ENCODE measurements around the gene SLIT3.
"Not testable (repeated sequence)": the region's sequence is repeated elsewhere in the genome, so short reads cannot be mapped to it uniquely, and the experiment has no call there.

The SLIT3 gene

GRCh38 chr5:169116961-169117461 lies 183.9 kb downstream of the SLIT3 start:
- Histone ChIP-seq H3K36me3 (ENCODE audit: control insufficient read depth in 1 of 2, insufficient read depth in 2 of 2, low read length in 2 of 2) (no peaks in the 10 kb centered on the region), H3K4me1 (ENCODE audit: control insufficient read depth in 1 of 2, insufficient read depth in 2 of 2, low read length in 2 of 2) (no peaks in the 10 kb centered on the region), H3K27ac (ENCODE audit: low read length) (no peak overlapping the region), H3K9me3 (ENCODE audit: control insufficient read depth in 1 of 2, low read length in 2 of 2) (no peaks in the 10 kb centered on the region), H3K27me3 (ENCODE audit: low read depth, low read length) (no peaks in the 10 kb centered on the region), H3K4me3 (ENCODE audit: low read depth in 1 of 2, low read length in 2 of 2) (no peak overlapping the region)

- Histone ChIP-seq H3K36me3 (ENCODE audit: control insufficient read depth in 1 of 2, insufficient read depth in 2 of 2, low read length in 2 of 2) (no peaks in the 10 kb centered on the region), H3K27ac (ENCODE audit: low read length) (no peak overlapping the region), H3K4me1 (ENCODE audit: control insufficient read depth in 1 of 2, insufficient read depth in 2 of 2, low read length in 2 of 2) (no peaks in the 10 kb centered on the region), H3K27me3 (ENCODE audit: low read depth, low read length) (no peaks in the 10 kb centered on the region), H3K4me3 (ENCODE audit: low read depth in 1 of 2, low read length in 2 of 2) (no peak overlapping the region), H3K9me3 (ENCODE audit: control insufficient read depth in 1 of 2, low read length in 2 of 2) (peaks cover 0 to 4% of the 10 kb centered on the region in 2 donors)
Observed at GRCh38 chr5:169115461-169116124, 185.3 kb downstream of the SLIT3 start.

- no peak overlapping the region for H3K27ac ChIP-seq (ENCODE audit: low read length)
Observed at GRCh38 chr5:169114466-169115065, 186.4 kb downstream of the SLIT3 start.

GRCh38 chr5:169112016-169112415 lies 188.9 kb downstream of the SLIT3 start:
- no peak overlapping the region for H3K27ac ChIP-seq (ENCODE audit: low read length)
- no peaks in the 10 kb centered on the region for H3K27me3 ChIP-seq (ENCODE audit: low read depth, low read length)
- H3K4me1 ChIP-seq (ENCODE audit: control insufficient read depth in 1 of 2, insufficient read depth in 2 of 2, low read length in 2 of 2) = no peaks in the 10 kb centered on the region
- no peak overlapping the region for H3K4me3 ChIP-seq (ENCODE audit: low read depth in 1 of 2, low read length in 2 of 2)
- H3K36me3 ChIP-seq (ENCODE audit: control insufficient read depth in 1 of 2, insufficient read depth in 2 of 2, low read length in 2 of 2) = peaks cover 0 to 3% of the 10 kb centered on the region in 2 donors
- peaks cover 0 to 5% of the 10 kb centered on the region in 2 donors for H3K9me3 ChIP-seq (ENCODE audit: control insufficient read depth in 1 of 2, low read length in 2 of 2)

More at GRCh38 chr5:169114466-169115065, 186.4 kb downstream of the SLIT3 start:
- Histone ChIP-seq H3K27me3 (ENCODE audit: low read depth, low read length) (no peaks in the 10 kb centered on the region), H3K9me3 (ENCODE audit: control insufficient read depth in 1 of 2, low read length in 2 of 2) (peaks cover 0 to 5% of the 10 kb centered on the region in 2 donors), H3K36me3 (ENCODE audit: control insufficient read depth in 1 of 2, insufficient read depth in 2 of 2, low read length in 2 of 2) (peaks cover 0 to 1% of the 10 kb centered on the region in 2 donors), H3K4me3 (ENCODE audit: low read depth in 1 of 2, low read length in 2 of 2) (no peak overlapping the region), H3K4me1 (ENCODE audit: control insufficient read depth in 1 of 2, insufficient read depth in 2 of 2, low read length in 2 of 2) (no peaks in the 10 kb centered on the region)

GRCh38 chr5:169106911-169107706 lies 193.8 kb downstream of the SLIT3 start:
- H3K9me3 ChIP-seq (ENCODE audit: control insufficient read depth in 1 of 2, low read length in 2 of 2) = peaks cover 0 to 5% of the 10 kb centered on the region in 2 donors
- H3K36me3 ChIP-seq (ENCODE audit: control insufficient read depth in 1 of 2, insufficient read depth in 2 of 2, low read length in 2 of 2) = peaks cover 0 to 3% of the 10 kb centered on the region in 2 donors
- no peak overlapping the region for H3K4me3 ChIP-seq (ENCODE audit: low read depth in 1 of 2, low read length in 2 of 2)
- no peaks in the 10 kb centered on the region for H3K4me1 ChIP-seq (ENCODE audit: control insufficient read depth in 1 of 2, insufficient read depth in 2 of 2, low read length in 2 of 2)
- H3K27ac ChIP-seq (ENCODE audit: low read length) = no peak overlapping the region
- H3K27me3 ChIP-seq (ENCODE audit: low read depth, low read length) = no peaks in the 10 kb centered on the region

GRCh38 chr5:169105582-169105981 lies 195.4 kb downstream of the SLIT3 start:
- not testable (repeated sequence) for H3K36me3 ChIP-seq (ENCODE audit: control insufficient read depth in 1 of 2, insufficient read depth in 2 of 2, low read length in 2 of 2); H3K4me1 ChIP-seq (ENCODE audit: control insufficient read depth in 1 of 2, insufficient read depth in 2 of 2, low read length in 2 of 2); H3K27ac ChIP-seq (ENCODE audit: low read length); H3K9me3 ChIP-seq (ENCODE audit: control insufficient read depth in 1 of 2, low read length in 2 of 2); H3K27me3 ChIP-seq (ENCODE audit: low read depth, low read length); H3K4me3 ChIP-seq (ENCODE audit: low read depth in 1 of 2, low read length in 2 of 2)

GRCh38 chr5:169104937-169105494 lies 195.9 kb downstream of the SLIT3 start:
- Histone ChIP-seq H3K27me3 (ENCODE audit: low read depth, low read length) (no peaks in the 10 kb centered on the region), H3K36me3 (ENCODE audit: control insufficient read depth in 1 of 2, insufficient read depth in 2 of 2, low read length in 2 of 2) (peaks cover 0 to 3% of the 10 kb centered on the region in 2 donors), H3K27ac (ENCODE audit: low read length) (no peak overlapping the region), H3K4me1 (ENCODE audit: control insufficient read depth in 1 of 2, insufficient read depth in 2 of 2, low read length in 2 of 2) (no peaks in the 10 kb centered on the region), H3K9me3 (ENCODE audit: control insufficient read depth in 1 of 2, low read length in 2 of 2) (no peaks in the 10 kb centered on the region), H3K4me3 (ENCODE audit: low read depth in 1 of 2, low read length in 2 of 2) (no peak overlapping the region)

- Histone ChIP-seq H3K4me1 (ENCODE audit: control insufficient read depth in 1 of 2, insufficient read depth in 2 of 2, low read length in 2 of 2) (no peaks in the 10 kb centered on the region), H3K36me3 (ENCODE audit: control insufficient read depth in 1 of 2, insufficient read depth in 2 of 2, low read length in 2 of 2) (no peaks in the 10 kb centered on the region), H3K27ac (ENCODE audit: low read length) (no peak overlapping the region)
Observed at GRCh38 chr5:169103586-169104181, 197.3 kb downstream of the SLIT3 start.

GRCh38 chr5:169101966-169102365 lies 199.0 kb downstream of the SLIT3 start:
- H3K4me3 ChIP-seq (ENCODE audit: low read depth in 1 of 2, low read length in 2 of 2) = no peak overlapping the region
- H3K27ac ChIP-seq (ENCODE audit: low read length) = no peak overlapping the region
- H3K27me3 ChIP-seq (ENCODE audit: low read depth, low read length) = no peaks in the 10 kb centered on the region
- H3K4me1 ChIP-seq (ENCODE audit: control insufficient read depth in 1 of 2, insufficient read depth in 2 of 2, low read length in 2 of 2) = peaks cover 0 to 9% of the 10 kb centered on the region in 2 donors
- H3K36me3 ChIP-seq (ENCODE audit: control insufficient read depth in 1 of 2, insufficient read depth in 2 of 2, low read length in 2 of 2) = no peaks in the 10 kb centered on the region
- H3K9me3 ChIP-seq (ENCODE audit: control insufficient read depth in 1 of 2, low read length in 2 of 2) = no peaks in the 10 kb centered on the region

More at GRCh38 chr5:169103586-169104181, 197.3 kb downstream of the SLIT3 start:
- Histone ChIP-seq H3K4me3 (ENCODE audit: low read depth in 1 of 2, low read length in 2 of 2) (no peak overlapping the region), H3K27me3 (ENCODE audit: low read depth, low read length) (no peaks in the 10 kb centered on the region), H3K9me3 (ENCODE audit: control insufficient read depth in 1 of 2, low read length in 2 of 2) (no peaks in the 10 kb centered on the region)

- Histone ChIP-seq H3K9me3 (ENCODE audit: control insufficient read depth in 1 of 2, low read length in 2 of 2) (no peaks in the 10 kb centered on the region), H3K27ac (ENCODE audit: low read length) (no peak overlapping the region), H3K27me3 (ENCODE audit: low read depth, low read length) (no peaks in the 10 kb centered on the region)
Observed at GRCh38 chr5:169100735-169101075, 200.2 kb downstream of the SLIT3 start.

More at GRCh38 chr5:169100735-169101075, 200.2 kb downstream of the SLIT3 start:
- no peak overlapping the region for H3K4me3 ChIP-seq (ENCODE audit: low read depth in 1 of 2, low read length in 2 of 2)
- H3K4me1 ChIP-seq (ENCODE audit: control insufficient read depth in 1 of 2, insufficient read depth in 2 of 2, low read length in 2 of 2) = peaks cover 0 to 10% of the 10 kb centered on the region in 2 donors
- no peaks in the 10 kb centered on the region for H3K36me3 ChIP-seq (ENCODE audit: control insufficient read depth in 1 of 2, insufficient read depth in 2 of 2, low read length in 2 of 2)
